Measurements from ENCODE around the gene COPS6.

COPS6 gene

DNA sequence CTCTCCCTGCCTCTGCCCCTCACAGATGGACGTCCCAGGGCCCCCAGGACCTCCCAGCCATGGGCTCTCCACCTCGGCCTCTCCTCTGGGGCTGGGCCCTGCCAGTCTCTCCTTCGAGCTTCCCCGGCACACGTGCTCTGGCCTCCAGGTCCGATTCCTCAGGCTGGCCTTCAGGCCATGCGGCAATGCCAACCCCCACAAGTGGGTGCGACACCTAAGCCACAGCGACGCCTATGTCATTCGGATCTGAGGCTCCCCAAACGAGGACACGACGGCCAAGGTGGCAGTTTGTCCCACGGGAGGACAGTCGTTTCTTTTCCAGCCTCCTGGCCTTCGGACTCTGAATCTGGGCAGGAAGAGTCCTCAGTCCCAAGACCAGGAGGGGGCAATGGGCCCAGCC, 17.9 kb downstream of the COPS6 start:
- no peak for TF ChIP-seq BACH2 (CRISPR knock-in tag; IDR thresholded peaks at IDR 0.05; ENCODE audit: borderline replicate concordance)
- ATAC-seq = no peak

- no peak for ATAC-seq
- TF ChIP-seq OSR1 (CRISPR knock-in tag; IDR thresholded peaks at IDR 0.05) (no peak), ZFP3 (CRISPR knock-in tag; IDR thresholded peaks at IDR 0.05) (no peak), GLIS3 (CRISPR knock-in tag; IDR thresholded peaks at IDR 0.05) (no peak), BACH2 (CRISPR knock-in tag; IDR thresholded peaks at IDR 0.05; ENCODE audit: borderline replicate concordance) (no peak), ZFP30 (CRISPR knock-in tag; IDR thresholded peaks at IDR 0.05) (no peak), ZNF565 (CRISPR knock-in tag; conservative IDR thresholded peaks at IDR 0.05; ENCODE audit: low read depth) (no peak), RARB (CRISPR knock-in tag; IDR thresholded peaks at IDR 0.05) (no peak), CSRNP3 (CRISPR knock-in tag; IDR thresholded peaks at IDR 0.05) (no peak), ZNF70 (CRISPR knock-in tag; IDR thresholded peaks at IDR 0.05) (no peak), TCF4 (CRISPR knock-in tag; IDR thresholded peaks at IDR 0.05; ENCODE audit: borderline replicate concordance) (no peak), PPARA (CRISPR knock-in tag; IDR thresholded peaks at IDR 0.05; ENCODE audit: borderline replicate concordance) (no peak), ZC3H10 (CRISPR knock-in tag; IDR thresholded peaks at IDR 0.05) (no peak), SNAI2 (CRISPR knock-in tag; IDR thresholded peaks at IDR 0.05) (no peak), CSDC2 (CRISPR knock-in tag; IDR thresholded peaks at IDR 0.05) (no peak), TOX (CRISPR knock-in tag; IDR thresholded peaks at IDR 0.05; ENCODE audit: borderline replicate concordance) (no peak)
- TF ChIP-seq, protein P1, sequence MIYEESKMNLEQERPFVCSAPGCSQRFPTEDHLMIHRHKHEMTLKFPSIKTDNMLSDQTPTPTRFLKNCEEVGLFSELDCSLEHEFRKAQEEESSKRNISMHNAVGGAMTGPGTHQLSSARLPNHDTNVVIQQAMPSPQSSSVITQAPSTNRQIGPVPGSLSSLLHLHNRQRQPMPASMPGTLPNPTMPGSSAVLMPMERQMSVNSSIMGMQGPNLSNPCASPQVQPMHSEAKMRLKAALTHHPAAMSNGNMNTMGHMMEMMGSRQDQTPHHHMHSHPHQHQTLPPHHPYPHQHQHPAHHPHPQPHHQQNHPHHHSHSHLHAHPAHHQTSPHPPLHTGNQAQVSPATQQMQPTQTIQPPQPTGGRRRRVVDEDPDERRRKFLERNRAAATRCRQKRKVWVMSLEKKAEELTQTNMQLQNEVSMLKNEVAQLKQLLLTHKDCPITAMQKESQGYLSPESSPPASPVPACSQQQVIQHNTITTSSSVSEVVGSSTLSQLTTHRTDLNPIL (CRISPR knock-in tag; IDR thresholded peaks at IDR 0.05; ENCODE audit: low read depth) = no peak
- TF ChIP-seq, protein P2, sequence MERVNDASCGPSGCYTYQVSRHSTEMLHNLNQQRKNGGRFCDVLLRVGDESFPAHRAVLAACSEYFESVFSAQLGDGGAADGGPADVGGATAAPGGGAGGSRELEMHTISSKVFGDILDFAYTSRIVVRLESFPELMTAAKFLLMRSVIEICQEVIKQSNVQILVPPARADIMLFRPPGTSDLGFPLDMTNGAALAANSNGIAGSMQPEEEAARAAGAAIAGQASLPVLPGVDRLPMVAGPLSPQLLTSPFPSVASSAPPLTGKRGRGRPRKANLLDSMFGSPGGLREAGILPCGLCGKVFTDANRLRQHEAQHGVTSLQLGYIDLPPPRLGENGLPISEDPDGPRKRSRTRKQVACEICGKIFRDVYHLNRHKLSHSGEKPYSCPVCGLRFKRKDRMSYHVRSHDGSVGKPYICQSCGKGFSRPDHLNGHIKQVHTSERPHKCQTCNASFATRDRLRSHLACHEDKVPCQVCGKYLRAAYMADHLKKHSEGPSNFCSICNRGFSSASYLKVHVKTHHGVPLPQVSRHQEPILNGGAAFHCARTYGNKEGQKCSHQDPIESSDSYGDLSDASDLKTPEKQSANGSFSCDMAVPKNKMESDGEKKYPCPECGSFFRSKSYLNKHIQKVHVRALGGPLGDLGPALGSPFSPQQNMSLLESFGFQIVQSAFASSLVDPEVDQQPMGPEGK (CRISPR knock-in tag; IDR thresholded peaks at IDR 0.05; ENCODE audit: borderline replicate concordance) = no peak
- TF ChIP-seq, protein P3, sequence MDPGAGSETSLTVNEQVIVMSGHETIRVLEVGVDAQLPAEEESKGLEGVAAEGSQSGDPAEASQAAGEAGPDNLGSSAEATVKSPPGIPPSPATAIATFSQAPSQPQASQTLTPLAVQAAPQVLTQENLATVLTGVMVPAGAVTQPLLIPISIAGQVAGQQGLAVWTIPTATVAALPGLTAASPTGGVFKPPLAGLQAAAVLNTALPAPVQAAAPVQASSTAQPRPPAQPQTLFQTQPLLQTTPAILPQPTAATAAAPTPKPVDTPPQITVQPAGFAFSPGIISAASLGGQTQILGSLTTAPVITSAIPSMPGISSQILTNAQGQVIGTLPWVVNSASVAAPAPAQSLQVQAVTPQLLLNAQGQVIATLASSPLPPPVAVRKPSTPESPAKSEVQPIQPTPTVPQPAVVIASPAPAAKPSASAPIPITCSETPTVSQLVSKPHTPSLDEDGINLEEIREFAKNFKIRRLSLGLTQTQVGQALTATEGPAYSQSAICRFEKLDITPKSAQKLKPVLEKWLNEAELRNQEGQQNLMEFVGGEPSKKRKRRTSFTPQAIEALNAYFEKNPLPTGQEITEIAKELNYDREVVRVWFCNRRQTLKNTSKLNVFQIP (CRISPR knock-in tag; IDR thresholded peaks at IDR 0.05; ENCODE audit: borderline replicate concordance, low read depth) = no peak
Measured at GRCh38 chr7:100107125-100107737, 18.5 kb downstream of the COPS6 start.

DNA sequence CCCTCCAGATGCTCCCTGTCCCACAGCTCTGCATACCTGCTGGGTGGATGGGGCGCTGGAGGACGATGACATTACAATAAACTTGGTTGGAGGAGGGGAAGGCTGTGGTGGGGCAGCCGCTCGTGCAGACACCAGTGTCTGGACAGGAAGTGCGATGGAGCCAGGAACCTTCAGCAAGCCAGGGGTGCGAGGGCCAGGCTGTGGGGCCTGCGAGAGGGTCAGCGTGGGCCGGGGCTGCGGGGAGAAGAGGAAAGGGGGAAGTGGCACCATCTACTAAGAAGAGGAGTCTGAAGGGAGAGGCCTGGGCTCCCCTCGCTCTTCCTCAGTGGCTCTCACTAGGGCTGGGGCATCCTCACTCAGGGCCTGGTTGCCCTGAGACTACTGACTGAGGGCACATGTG, 19.1 kb downstream of the COPS6 start:
- TF ChIP-seq PPARA (CRISPR knock-in tag; IDR thresholded peaks at IDR 0.05; ENCODE audit: borderline replicate concordance) (no peak), ISL1 (CRISPR knock-in tag; IDR thresholded peaks at IDR 0.05) (no peak), ZNF70 (CRISPR knock-in tag; IDR thresholded peaks at IDR 0.05) (no peak), ZFP30 (CRISPR knock-in tag; IDR thresholded peaks at IDR 0.05) (no peak), GLIS3 (CRISPR knock-in tag; IDR thresholded peaks at IDR 0.05) (no peak), RARB (CRISPR knock-in tag; IDR thresholded peaks at IDR 0.05) (no peak), ESRRG (CRISPR knock-in tag; IDR thresholded peaks at IDR 0.05) (no peak), OSR1 (CRISPR knock-in tag; IDR thresholded peaks at IDR 0.05) (no peak), BACH2 (CRISPR knock-in tag; IDR thresholded peaks at IDR 0.05; ENCODE audit: borderline replicate concordance) (no peak), ZFP3 (CRISPR knock-in tag; IDR thresholded peaks at IDR 0.05) (no peak), TOX (CRISPR knock-in tag; IDR thresholded peaks at IDR 0.05; ENCODE audit: borderline replicate concordance) (no peak), ZNF8 (CRISPR knock-in tag; IDR thresholded peaks at IDR 0.05) (no peak), TCF4 (CRISPR knock-in tag; IDR thresholded peaks at IDR 0.05; ENCODE audit: borderline replicate concordance) (no peak), CSRNP3 (CRISPR knock-in tag; IDR thresholded peaks at IDR 0.05) (no peak), ARNTL (CRISPR knock-in tag; IDR thresholded peaks at IDR 0.05; ENCODE audit: borderline replicate concordance, low read depth) (no peak), ZNF565 (CRISPR knock-in tag; conservative IDR thresholded peaks at IDR 0.05; ENCODE audit: low read depth) (no peak)
- TF ChIP-seq, protein P2 (CRISPR knock-in tag; IDR thresholded peaks at IDR 0.05; ENCODE audit: borderline replicate concordance) = no peak
- TF ChIP-seq, protein P4, sequence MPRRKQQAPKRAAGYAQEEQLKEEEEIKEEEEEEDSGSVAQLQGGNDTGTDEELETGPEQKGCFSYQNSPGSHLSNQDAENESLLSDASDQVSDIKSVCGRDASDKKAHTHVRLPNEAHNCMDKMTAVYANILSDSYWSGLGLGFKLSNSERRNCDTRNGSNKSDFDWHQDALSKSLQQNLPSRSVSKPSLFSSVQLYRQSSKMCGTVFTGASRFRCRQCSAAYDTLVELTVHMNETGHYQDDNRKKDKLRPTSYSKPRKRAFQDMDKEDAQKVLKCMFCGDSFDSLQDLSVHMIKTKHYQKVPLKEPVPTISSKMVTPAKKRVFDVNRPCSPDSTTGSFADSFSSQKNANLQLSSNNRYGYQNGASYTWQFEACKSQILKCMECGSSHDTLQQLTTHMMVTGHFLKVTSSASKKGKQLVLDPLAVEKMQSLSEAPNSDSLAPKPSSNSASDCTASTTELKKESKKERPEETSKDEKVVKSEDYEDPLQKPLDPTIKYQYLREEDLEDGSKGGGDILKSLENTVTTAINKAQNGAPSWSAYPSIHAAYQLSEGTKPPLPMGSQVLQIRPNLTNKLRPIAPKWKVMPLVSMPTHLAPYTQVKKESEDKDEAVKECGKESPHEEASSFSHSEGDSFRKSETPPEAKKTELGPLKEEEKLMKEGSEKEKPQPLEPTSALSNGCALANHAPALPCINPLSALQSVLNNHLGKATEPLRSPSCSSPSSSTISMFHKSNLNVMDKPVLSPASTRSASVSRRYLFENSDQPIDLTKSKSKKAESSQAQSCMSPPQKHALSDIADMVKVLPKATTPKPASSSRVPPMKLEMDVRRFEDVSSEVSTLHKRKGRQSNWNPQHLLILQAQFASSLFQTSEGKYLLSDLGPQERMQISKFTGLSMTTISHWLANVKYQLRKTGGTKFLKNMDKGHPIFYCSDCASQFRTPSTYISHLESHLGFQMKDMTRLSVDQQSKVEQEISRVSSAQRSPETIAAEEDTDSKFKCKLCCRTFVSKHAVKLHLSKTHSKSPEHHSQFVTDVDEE (CRISPR knock-in tag; IDR thresholded peaks at IDR 0.05) = no peak

More for the DNA sequence above, 19.1 kb downstream of the COPS6 start:
- no peak; the same call in 2 of the 3 replicates for ATAC-seq

All from SK-N-SH treated with all-trans-retinoic acid at 6 μM for 48 hours (cell line).